HG03025 (cell line): ENCODE measurements around the gene PSMB1.
"Not testable (repeated sequence)": the region's sequence is repeated elsewhere in the genome, so short reads cannot be mapped to it uniquely, and the experiment has no call there.

ENCODE experiments used
- ATAC-seq: cut with Tn5 transposase; IDR thresholded peaks from one replicate; pipeline ENCODE4 v1.9.1; 2021; ENCODE audit warnings: mild to moderate bottlenecking, moderate library complexity; ENCODE audit not compliant: unreplicated experiment, low FRiP score

The PSMB1 gene

DNA sequence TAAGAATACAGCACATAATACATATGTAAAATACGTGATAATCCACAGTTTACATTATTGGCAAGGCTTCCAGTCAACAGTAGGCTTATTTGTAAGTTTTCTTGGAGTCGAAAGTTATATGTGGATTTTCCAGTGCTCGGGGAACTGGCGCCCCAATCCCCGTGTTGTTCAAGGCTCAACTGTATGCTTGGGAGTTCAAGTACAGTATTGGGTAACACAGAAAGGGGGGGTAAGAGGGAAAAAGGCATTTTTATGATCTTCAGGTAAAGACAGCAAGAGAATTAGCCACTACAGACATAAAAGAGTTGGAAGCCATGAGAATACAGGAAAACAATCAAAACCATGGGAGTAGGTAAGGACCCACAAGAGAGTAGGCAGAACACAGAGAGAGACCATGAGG lies 16.4 kb downstream of the PSMB1 start:
- no peak for ATAC-seq

DNA sequence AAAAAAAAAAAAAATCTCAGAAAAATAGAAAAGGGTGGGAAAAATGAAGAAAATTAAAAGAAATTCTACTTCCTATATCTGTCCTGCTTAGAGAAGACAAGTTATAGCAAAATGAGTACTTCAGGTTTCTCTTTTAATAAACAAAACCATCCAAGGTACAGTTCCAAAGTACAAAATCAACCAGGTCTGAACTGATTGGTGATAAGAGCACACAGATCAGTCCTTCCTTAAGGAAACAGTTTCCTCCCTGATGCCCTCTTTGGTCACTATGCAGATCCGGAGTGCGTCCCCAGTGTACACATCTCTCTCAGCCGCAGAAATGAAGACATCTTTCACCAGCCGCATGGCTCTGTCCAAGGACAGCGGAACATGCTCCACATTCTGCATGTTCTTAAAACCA lies 18.1 kb downstream of the PSMB1 start:
- no peak for ATAC-seq

DNA sequence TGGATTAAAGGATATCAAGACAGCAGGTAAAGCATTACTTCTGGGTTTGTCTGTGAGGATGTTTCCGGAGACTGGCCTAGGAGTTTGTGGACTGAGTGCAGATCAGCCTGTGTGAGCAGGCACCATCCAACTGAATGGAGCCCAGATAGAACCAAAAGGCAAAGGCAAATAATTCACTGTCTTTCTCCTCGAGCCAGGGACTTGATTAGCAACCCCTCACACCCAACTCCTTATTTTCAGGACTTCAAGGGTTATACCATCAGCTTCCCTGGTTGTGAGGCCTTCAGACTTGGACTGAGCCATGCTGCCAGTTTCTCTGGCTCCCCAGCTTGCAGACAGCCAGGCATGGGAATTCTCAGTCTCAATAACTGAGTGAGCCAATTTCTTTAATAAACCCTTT lies 19.3 kb downstream of the PSMB1 start:
- no peak for ATAC-seq

DNA sequence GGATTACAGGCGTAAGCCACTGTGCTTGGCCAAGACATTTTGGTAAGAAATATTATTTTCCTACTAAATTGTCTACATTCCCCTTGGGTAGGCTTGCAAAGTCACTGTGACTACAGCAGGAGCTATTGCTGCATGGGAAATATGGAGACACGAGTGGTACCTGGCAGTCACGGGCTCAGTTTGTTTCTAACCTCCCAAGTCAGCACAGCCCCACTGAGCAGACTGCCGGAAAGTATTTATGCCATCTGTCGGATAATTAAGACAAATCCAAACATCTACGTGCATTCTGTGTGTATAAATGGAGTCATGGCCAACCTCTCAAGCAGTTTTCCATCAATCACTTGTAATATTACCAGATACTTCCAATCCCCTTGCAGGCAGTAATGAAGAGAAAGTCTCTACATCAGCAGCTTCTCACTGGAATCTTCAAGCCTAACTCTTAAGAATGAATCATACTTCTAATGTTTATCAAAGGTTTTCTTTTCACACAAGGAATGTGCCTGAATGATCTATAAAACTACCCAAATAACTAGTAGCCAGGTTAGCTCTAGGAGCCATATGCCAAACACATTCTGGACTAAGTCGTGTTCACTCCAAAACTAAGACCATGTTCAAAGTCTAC lies 20.1 kb downstream of the PSMB1 start:
- no peak for ATAC-seq

DNA sequence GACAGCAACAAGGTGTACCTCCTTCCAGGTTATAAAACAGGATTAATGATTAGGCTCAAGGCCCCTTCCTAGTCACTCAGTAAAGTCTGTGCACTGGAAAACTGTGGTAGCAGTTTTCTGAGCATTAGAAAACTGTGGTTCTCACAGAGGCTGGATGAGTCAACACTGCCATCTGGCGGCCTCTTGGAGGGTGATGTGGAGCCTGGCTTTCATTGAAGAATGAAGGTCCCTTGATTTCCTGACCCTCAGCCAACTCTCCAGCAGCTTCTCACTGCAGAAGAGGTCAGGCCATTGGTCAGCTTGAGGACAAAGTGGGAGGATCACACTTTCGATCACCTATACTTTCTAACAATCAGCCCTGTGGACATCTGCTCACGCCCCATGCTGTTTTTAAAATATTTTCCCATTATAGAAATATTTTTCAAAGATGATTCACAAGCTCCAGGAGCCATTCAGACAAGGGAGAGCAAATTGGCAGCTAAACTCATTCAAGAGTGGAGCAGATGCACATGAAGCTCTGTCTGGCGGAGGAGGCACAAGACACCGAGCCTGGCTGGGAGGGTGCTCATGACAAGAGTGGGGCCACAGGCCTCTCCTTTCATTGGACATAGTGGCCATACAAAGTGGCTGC lies 23.2 kb downstream of the PSMB1 start:
- ATAC-seq: peak; percentile 72

DNA sequence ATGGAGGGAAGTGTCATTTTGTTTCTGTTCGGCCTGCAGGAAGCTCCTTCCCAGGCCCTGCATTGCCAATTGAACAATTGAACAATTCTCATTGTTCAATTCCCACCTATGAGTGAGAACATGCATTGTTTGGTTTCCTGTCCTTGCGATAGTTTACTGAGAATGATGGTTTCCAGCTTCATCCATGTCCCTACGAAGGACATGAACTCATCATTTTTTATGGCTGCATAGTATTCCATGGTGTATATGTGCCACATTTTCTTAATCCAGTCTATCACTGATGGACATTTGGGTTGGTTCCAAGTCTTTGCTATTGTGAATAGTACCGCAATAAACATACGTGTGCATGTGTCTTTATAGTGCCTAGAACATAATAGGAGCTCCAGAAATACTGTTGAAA lies 25.1 kb downstream of the PSMB1 start:
- ATAC-seq: not testable (repeated sequence)

DNA sequence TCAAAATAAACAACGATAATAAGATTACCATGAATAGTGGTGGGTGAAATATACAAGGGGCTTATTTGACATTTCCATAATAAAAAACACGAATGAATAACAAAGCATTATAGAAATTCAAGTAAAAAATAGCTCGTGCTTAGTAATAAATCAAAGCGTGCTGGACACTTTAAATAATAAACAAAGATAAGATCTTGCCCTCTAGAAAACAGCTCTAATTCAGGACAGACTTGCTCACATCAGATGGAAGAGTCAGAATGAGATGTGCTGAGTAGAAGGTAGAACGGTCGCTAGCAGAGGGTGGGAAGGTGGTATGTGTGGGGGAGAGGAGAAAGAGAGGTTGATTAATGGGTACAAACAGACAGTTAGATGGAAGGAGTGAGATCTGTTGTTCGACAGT lies 27.3 kb downstream of the PSMB1 start:
- no peak for ATAC-seq

DNA sequence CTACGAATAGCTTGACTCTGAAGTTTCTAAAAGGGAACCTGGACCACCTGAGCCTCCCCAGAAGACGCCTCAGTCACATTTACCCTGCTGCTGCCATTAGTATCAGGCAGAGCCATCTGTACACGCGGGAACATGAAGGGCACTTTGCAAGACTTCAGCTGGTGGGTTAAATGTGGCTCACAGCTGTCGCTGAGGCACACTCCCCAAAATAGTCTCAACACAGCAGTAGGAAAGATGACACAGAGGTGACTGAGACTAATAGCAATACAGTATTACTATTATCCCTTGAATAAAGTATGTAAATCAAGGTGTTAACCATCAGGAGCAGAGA lies 29.0 kb downstream of the PSMB1 start:
- ATAC-seq: no peak

DNA sequence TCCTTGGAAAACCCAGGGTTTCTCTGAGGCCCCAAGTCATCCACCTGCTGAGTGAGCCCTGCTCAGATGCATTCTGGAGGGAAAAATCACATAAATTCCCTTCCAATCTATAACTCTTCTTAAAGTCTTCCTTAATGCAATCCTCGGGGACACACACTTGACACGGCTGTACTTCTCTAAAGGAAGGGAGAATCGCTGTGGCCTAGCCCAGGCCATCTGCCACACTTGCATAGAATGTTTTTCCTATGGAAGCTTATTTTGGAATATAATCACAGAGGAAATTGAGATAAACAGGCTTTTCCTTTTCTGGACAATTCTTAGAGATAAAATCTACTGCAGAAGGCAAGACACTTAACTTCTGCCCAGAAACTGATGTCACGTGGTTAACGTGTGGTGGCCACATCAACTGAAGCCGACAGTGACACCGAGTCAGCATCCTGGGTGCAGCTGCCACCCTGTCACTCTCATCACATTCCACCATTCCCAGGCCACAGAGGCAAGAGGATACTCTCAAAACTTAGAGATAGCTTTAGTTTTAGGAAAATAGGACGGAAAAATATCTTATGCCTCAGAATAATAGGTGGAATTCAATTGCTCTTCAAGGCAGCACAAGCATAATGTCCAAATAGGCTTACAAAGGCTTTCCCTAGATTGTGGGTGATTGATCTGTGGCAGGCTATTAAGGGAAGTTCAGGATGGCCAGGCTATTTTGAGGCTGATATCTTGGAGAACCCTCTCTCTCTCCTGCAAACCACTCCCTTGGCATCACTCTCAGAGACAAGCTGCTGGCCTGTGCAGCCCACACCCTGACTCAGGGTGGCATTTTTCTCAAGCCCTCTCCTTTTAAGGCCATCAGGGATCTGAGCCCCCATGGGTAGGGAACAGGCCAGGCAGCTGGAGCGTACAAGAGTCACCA lies 29.6 kb downstream of the PSMB1 start:
- ATAC-seq: no peak

DNA sequence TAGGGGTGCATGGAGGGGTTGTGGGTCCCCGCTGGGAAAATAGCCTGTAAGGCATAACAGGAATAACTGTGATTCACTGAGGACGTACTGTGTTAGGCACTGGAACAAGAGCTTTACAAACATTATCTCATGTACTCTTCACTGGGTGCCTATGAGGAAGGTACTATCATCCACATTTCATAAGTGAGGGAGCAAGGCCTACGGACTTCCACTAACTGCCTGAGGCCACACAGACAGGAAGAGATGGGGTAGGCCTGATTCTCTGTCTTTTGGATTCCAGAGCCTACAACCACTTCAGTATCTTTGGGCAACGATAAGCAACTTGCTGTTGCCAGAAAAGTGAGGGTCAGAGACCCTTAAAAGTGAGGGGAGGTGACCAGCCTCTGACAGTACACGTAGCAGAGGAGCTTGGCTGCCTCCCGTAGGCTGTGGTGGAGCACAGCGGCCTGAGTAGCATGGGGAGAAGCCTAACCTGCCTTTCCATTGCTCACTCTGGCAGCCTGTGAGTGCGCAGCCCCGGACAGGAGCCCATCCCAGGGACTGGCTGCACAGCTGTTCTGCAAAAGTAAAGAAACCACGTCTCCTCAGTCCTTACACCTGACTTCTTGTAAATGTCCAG lies 30.4 kb downstream of the PSMB1 start:
- no peak for ATAC-seq

DNA sequence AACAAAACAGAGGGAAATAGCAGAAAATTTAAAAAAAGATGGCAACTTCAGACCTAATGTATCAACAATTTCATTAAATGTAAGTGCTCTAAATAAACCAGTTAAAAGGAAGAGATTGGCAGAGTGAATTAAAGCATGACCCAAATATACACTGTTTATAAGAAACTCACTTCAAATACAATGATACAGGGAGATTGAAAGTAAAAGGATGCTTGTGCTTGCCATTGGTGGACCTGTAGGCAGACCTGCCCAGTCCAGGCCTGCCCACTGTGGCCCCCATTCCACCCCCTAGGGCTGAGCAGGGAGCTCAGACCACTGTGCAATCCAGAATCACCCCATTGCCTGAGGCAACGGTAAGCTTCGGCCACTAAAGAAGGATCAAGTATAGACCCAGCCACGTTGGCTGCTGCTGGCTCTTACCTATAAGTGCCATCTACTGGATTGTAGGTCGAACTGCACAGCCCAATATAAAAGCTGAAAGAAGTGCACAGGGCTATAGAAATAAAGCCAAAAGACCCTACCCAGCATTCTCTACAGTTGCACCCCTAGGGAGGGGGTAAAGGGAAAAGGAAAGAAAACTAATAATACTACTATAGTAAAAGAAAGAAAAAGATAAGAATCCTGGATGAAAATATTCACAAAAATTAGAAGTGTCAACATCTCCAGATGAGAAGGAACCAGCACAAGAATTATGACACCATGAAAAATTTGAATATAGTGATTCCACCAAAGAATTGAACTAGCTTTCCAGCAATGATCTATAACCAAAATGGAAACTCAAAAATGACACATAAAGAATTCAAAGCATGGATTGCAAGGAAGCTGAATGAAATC lies 36.1 kb downstream of the PSMB1 start:
- peak; percentile 63 for ATAC-seq

DNA sequence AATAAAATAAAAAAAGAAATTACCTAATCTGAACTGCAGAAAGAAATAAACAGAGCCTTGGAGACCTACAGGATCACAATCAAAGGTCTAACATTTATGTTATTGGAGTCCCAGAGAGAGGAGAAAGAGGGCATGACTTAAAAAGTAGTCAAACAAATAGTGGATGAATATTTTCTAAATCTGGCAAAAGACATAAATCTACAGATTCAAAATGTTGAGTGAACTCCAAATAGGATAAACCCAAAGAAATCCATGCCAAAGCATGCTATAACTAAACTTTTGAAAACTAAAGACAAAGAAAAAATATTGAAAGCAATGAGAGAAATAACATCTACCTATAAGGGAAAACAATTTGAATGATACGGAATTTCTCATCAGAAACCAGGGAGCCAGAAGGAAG lies 38.2 kb downstream of the PSMB1 start:
- ATAC-seq: no peak

DNA sequence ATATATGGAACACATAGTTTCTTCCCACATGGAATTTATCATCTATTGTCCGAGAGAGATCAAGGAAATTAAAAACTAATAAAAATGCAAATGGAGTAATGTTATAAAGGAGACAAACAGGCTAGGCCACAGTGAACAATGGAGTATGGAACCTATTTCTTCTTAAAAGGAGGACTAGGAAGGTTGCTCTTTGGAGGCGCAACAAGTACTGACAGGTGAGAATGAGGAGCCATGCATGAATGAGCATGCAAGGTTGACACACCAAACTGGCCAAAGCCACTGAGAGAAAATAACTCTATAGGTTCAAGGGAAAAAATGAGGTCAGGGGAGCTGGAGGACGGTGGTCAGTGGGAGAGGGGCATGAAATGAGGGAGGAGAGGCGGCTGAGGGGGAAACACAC lies 40.9 kb downstream of the PSMB1 start:
- ATAC-seq: no peak

DNA sequence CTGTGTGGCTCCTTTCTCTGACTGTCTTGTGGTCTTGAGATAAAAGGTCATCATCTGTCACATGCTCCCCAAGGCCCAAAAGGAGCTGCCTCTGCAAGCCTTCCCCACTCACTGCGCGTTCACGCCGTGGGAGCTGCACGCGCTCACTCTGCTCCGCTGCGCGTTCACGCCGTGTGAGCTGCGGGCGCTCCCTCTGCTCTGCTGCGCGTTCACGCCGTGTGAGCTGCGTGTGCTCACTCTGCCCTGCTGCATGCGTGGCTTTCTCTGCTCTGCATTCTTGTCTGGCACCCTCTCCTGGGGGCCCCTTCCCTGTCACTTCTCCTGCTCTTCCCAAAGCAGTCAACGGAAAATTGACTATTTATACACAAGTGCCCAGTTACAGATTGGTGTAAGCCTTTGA lies 42.5 kb downstream of the PSMB1 start:
- no peak for ATAC-seq

DNA sequence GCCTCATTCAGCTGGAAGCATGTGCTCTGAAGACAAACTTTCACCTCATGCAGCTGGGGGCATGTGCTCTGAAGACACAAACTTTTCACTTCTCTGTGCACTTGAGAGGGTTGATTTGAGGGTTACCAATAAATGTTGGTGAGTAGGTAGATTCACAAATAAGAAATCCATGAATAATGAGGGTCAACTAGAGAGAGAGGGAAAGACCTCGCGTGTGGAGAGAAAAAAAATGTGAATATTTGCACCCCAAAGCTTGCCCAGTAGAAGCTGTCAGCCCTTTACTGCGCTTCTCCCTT lies 43.4 kb downstream of the PSMB1 start:
- no peak for ATAC-seq

DNA sequence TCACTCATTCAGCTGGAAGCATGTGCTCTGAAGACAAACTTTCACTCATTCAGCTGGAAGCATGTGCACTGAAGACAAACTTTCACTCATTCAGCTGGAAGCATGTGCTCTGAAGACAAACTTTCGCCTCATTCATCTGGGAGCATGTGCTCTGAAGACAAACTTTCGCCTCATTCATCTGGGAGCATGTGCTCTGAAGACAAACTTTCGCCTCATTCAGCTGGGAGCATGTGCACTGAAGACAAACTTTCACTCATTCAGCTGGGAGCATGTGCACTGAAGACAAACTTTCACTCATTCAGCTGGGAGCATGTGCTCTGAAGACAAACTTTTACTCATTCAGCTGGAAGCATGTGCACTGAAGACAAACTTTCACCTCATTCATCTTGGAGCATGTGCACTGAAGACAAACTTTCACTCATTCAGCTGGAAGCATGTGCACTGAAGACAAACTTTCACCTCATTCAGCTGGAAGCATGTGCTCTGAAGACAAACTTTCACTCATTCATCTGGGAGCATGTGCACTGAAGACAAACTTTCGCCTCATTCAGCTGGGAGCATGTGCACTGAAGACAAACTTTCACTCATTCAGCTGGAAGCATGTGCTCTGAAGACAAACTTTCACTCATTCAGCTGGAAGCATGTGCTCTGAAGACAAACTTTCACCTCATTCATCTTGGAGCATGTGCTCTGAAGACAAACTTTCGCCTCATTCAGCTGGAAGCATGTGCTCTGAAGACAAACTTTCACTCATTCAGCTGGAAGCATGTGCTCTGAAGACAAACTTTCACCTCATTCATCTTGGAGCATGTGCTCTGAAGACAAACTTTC lies 44.0 kb downstream of the PSMB1 start:
- not testable (repeated sequence) for ATAC-seq

DNA sequence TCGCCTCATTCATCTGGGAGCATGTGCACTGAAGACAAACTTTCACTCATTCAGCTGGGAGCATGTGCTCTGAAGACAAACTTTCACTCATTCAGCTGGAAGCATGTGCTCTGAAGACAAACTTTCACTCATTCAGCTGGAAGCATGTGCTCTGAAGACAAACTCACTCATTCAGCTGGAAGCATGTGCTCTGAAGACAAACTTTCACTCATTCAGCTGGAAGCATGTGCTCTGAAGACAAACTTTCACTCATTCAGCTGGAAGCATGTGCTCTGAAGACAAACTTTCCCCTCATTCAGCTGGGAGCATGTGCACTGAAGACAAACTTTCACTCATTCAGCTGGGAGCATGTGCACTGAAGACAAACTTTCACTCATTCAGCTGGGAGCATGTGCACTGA lies 44.8 kb downstream of the PSMB1 start:
- not testable (repeated sequence) for ATAC-seq

DNA sequence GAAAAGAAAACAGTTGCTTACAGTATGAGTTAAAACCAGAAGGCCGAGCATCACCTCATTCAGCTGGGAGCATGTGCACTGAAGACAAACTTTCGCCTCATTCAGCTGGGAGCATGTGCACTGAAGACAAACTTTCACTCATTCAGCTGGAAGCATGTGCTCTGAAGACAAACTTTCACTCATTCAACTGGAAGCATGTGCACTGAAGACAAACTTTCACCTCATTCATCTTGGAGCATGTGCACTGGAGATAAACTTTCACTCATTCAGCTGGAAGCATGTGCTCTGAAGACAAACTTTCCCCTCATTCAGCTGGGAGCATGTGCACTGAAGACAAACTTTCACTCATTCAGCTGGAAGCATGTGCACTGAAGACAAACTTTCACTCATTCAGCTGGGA lies 45.4 kb downstream of the PSMB1 start:
- ATAC-seq: not testable (repeated sequence)

DNA sequence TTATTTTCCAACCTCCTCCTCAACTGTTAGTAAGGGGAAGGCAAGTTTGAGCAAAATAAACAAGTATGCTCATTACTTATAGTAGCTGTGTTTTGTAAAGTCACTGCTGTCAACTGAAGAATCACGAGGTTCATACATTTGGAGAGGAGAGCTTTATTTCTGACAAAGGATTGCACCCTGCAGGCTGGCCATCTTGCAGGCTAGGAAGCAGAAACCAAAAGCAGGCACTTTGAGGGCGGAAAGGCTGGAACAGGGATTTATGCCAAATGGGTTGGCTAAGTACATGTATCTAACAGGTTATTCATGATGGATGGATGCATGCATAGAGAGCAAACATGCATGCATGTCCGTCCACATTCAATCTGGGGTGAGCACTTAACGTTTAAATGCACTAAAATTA lies 46.7 kb downstream of the PSMB1 start:
- no peak for ATAC-seq

DNA sequence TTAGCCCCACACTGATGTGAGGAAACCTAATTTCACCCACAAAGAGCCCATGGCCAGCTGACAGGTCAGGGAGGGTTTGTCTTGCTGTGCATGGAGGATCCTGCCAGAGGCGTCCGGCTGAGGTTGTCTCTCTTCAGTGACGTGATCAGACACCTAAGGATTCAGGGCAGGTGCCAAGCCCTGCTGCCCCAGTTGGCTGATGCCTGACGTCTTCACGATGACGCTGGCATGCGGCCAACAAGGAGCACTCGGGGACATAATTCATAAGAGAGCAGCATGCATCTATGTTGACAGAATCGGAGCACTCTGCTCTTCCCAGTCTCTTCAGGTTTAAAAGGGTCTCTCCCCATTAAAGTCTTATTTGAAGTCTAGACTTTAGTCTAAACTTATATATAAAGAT lies 47.8 kb downstream of the PSMB1 start:
- ATAC-seq: no peak
